Left lung (tissue), 10 donors: ENCODE results near the gene POLR1E. TPM values are rescaled to one million over a fixed set of nuclear protein-coding genes. Genes with fewer than 3 reads are reported as not detected.

Experiments used
- ATAC-seq: fragments of 200-7000 bp; cut with Tn5 transposase; one replicate; pipeline ENCODE4 v1.9.1; 2020; ENCODE audit warnings: moderate library complexity
- DNase-seq, 4 donors: peaks; one replicate each; pipeline ENCODE4 v3.0.0-alpha.2; 2013 to 2020
- H3K27ac ChIP-seq, 2 donors: fragments of 200-600 bp; sonication (generic) in 1 of 2; one replicate each; pipeline versions ENCODE4 v1.5.0 to v1.8.0; 2020 to 2021
- H3K27me3 ChIP-seq, 2 donors: fragments of 200-600 bp; sonication (generic) in 1 of 2; one replicate each; pipeline versions ENCODE4 v1.5.0 to v1.8.0; 2020 to 2021
- H3K36me3 ChIP-seq, 2 donors: fragments of 200-600 bp; sonication (generic) in 1 of 2; one replicate each; pipeline versions ENCODE4 v1.5.0 to v1.8.0; 2020 to 2021
- H3K4me1 ChIP-seq, 2 donors: fragments of 200-600 bp; one replicate each; pipeline ENCODE4 v1.8.0; 2021
- H3K4me3 ChIP-seq, 2 donors: fragments of 200-600 bp; sonication (generic) in 1 of 2; one replicate each; pipeline versions ENCODE4 v1.5.0 to v1.8.0; 2020 to 2021; ENCODE audit warnings: mild to moderate bottlenecking in 1 of 2
- H3K9me3 ChIP-seq, 2 donors: fragments of 200-600 bp; sonication (generic) in 1 of 2; one replicate each; pipeline versions ENCODE4 v1.5.0 to v1.8.0; 2020 to 2021
- intact Hi-C, 2 donors: fragments of 100-400 bp; cut with DNase I; formaldehyde crosslinking; loops; one replicate each; pipeline versions ENCODE4 v1.11.2 to v1.14.2; 2022
- polyA plus RNA-seq, 6 donors: library from polyadenylated mRNA; unstranded; fragments of 120-200 nt; gene quantifications; one replicate each; pipeline ENCODE4 v1.2.1, GENCODE V29; 2013; ENCODE audit not compliant: insufficient read length in 6 of 6
- total RNA-seq, 2 donors: library from RNA; stranded (reverse); fragmentation: NEBNext Ultra II Directional; extraction: Animal tissue kit (Norgen Biotek cat#: 25700); gene quantifications; one replicate each; pipeline ENCODE4 v1.2.1, GENCODE V29; 2021
- TF ChIP-seq, protein P1 (sequence below), 2 donors: fragments of 200-600 bp; sonication (generic) in 1 of 2; IDR thresholded peaks; one replicate each; pipeline versions ENCODE4 v1.5.0 to v1.8.0; 2021; ENCODE audit warnings: antibody characterized with exemption in 2 of 2
- donor health status: DM: no; HTN: yes; CAD: no.
- donor health status: DM: no; HTN: no; CAD: no.

Gene POLR1E
- total and polyA plus RNA-seq, 8 donors: 14.3 to 31.1 (median 28.3) TPM

- H3K9me3 ChIP-seq: no peaks in the 10 kb centered on the region
- no peak overlapping the region for H3K27ac ChIP-seq
- no peak overlapping the region for H3K4me3 ChIP-seq
- no peaks in the 10 kb centered on the region for H3K27me3 ChIP-seq
- no peaks in the 10 kb centered on the region for H3K4me1 ChIP-seq
- no peak for ATAC-seq
- H3K36me3 ChIP-seq: peaks cover 0 to 40% of the 10 kb centered on the region in 2 donors
- no peak for DNase-seq
- TF ChIP-seq, protein P1, sequence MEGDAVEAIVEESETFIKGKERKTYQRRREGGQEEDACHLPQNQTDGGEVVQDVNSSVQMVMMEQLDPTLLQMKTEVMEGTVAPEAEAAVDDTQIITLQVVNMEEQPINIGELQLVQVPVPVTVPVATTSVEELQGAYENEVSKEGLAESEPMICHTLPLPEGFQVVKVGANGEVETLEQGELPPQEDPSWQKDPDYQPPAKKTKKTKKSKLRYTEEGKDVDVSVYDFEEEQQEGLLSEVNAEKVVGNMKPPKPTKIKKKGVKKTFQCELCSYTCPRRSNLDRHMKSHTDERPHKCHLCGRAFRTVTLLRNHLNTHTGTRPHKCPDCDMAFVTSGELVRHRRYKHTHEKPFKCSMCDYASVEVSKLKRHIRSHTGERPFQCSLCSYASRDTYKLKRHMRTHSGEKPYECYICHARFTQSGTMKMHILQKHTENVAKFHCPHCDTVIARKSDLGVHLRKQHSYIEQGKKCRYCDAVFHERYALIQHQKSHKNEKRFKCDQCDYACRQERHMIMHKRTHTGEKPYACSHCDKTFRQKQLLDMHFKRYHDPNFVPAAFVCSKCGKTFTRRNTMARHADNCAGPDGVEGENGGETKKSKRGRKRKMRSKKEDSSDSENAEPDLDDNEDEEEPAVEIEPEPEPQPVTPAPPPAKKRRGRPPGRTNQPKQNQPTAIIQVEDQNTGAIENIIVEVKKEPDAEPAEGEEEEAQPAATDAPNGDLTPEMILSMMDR (IDR thresholded peaks at IDR 0.05): no peak
- intact Hi-C loops: no loop called here
Measured at GRCh38 chr9:37538099-37538498, 52.4 kb downstream of the POLR1E start.

DNA sequence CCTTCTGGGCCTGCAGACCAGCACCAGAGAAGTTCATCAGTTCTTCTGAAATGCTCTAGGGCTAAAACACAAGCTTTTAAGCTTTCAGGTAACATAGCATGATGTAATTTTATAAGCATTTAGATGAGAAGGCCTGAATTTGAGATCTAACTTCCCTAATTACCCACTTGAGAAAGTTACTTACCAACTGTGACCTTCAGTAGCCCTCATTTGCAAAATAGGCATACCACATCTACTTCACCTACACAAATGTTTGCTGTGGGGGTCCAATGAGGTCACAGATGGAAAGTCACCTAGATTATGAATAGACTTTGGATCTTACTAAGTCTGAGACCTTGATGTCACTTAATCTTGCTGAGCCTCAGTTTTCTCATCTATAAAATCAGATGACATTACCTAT, 53.9 kb downstream of the POLR1E start:
- TF ChIP-seq, protein P1 (IDR thresholded peaks at IDR 0.05): no peak
- intact Hi-C loops: no loop called here
- Histone ChIP-seq H3K9me3 (no peaks in the 10 kb centered on the region), H3K4me3 (no peak overlapping the region), H3K27me3 (no peaks in the 10 kb centered on the region), H3K36me3 (peaks cover 0 to 40% of the 10 kb centered on the region in 2 donors), H3K4me1 (no peaks in the 10 kb centered on the region), H3K27ac (no peak overlapping the region)
- no peak for DNase-seq
- ATAC-seq: no peak

GRCh38 chr9:37540634-37541033, 54.9 kb downstream of the POLR1E start:
- Histone ChIP-seq H3K4me3 (no peak overlapping the region), H3K9me3 (no peaks in the 10 kb centered on the region), H3K36me3 (peaks cover 0 to 37% of the 10 kb centered on the region in 2 donors), H3K4me1 (no peaks in the 10 kb centered on the region), H3K27ac (no peak overlapping the region), H3K27me3 (no peaks in the 10 kb centered on the region)
- intact Hi-C loops: no loop called here
- TF ChIP-seq, protein P1 (IDR thresholded peaks at IDR 0.05): no peak
- ATAC-seq (peak; percentile 77), DNase-seq (peak in 1 of 4 donors; percentile 51)

- Histone ChIP-seq H3K9me3 (no peaks in the 10 kb centered on the region), H3K27ac (no peak overlapping the region), H3K4me3 (no peak overlapping the region), H3K27me3 (no peaks in the 10 kb centered on the region), H3K36me3 (peaks cover 0 to 34% of the 10 kb centered on the region in 2 donors), H3K4me1 (no peaks in the 10 kb centered on the region)
- no peak for ATAC-seq
- DNase-seq: peak in 1 of 4 donors; percentile 71
- intact Hi-C loops: no loop called here
- TF ChIP-seq, protein P1 (IDR thresholded peaks at IDR 0.05): no peak
Measured at GRCh38 chr9:37541465-37541864, 55.7 kb downstream of the POLR1E start.

DNA sequence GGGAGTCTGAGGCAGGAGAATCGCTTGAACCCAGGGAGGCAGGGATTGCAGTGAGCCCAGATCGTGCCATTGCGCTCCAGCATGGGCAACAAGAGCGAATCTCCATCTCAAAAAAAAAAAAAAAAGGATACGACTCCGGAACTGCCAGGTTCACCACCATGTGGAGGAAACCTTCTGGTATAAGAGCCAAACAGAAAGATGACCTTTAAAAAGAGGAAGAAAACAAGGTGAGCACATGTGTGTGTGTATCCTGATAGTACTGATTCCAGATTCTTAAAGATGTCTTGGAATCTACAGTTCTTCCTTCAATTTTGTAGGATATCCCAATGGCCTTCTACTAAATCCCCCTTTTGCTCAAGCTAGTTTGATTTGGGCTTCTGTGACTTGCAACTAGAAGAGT, 56.7 kb downstream of the POLR1E start:
- TF ChIP-seq, protein P1 (IDR thresholded peaks at IDR 0.05): no peak
- Histone ChIP-seq H3K36me3 (peaks cover 0 to 26% of the 10 kb centered on the region in 2 donors), H3K9me3 (no peaks in the 10 kb centered on the region), H3K27ac (no peak overlapping the region), H3K4me3 (no peak overlapping the region), H3K4me1 (no peaks in the 10 kb centered on the region), H3K27me3 (no peaks in the 10 kb centered on the region)
- DNase-seq (no peak), ATAC-seq (no peak)
- intact Hi-C loops: no loop called here
